Left hindlimb (tissue), 1 donor: ENCODE measurements around the gene MICU1.
"Not testable (repeated sequence)": the region's sequence is repeated elsewhere in the genome, so short reads cannot be mapped to it uniquely, and the experiment has no call there.

ENCODE experiments used
- DNase-seq: peaks from one replicate; pipeline ENCODE4 v3.0.0-alpha.2; 2018

The MICU1 gene

DNA sequence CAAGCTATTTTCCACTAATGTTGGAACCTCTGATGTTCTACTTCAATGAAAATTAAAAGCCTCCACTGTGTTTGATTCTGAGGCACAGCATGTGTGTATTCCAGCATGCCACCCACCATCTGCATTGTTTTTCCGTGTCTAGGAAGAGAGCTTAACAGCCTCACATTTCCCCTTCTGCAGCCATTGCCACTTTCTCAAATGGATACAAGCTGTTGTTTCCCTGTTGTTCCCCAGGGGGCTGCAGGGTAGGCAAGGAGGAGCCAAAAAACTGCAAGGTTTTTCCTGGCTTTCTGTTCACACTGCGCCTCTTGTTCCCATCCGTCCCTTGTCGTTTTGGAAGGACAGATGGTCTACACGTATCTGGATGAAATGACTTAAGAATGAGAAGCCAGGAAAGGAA is 198.9 kb downstream of the MICU1 start:
- no peak for DNase-seq

GRCh38 chr10:72425133-72425532 is 200.7 kb downstream of the MICU1 start:
- no peak for DNase-seq

DNA sequence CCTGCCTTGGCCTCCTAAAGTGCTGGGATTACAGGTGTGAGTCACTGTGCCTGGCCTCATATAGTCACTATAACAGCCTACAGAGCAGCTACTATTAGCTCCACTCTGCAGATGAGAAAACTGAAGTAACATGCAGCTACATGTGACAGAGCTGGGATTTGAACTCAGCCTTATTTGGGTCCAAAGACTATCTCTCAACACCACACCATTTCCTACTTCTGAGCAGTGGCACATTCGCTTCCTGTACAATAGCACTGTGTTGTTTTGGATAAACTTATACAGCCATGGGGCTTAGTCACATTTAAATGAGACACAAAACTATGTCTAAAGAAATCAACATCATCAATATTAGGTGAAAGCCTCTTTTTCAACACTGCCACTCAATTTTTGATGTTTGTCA is 201.3 kb downstream of the MICU1 start:
- DNase-seq = no peak

- DNase-seq = no peak
Measured at GRCh38 chr10:72423426-72423825, 202.5 kb downstream of the MICU1 start.

DNA sequence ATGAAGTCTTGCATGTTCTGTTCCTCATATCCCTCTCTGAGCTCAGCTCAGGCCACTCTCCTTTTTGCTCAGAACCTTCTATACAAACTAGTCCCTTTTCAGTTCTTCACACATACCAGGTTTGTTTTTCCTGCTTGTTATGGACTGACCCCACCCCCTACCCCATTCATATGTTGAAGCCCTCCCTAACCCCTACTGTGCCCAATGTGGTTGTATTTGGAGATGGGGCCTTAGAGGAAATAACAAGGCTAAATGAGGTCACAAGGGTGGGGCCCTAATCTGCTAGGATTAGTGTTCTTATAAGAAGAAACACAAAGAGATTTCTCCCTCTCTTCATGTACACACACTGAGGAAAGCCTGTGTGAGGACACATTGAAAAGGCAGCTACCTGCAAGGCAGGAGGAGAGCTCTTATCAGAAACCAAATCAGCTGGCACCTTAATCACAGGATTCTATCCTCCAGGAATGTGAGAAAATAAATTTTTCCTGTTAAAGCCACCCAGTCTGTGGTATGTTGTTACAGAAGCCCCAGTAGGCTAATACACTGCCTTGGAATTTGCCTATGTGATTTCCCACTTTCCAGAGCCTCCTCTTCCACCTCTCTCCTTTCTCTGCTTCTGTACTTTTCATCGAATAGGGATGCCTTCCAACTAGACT is 203.9 kb downstream of the MICU1 start:
- no peak for DNase-seq

- no peak for DNase-seq
Measured at GRCh38 chr10:72419241-72419640, 206.6 kb downstream of the MICU1 start.

- DNase-seq = no peak
Measured at GRCh38 chr10:72418679-72419078, 207.2 kb downstream of the MICU1 start.

DNA sequence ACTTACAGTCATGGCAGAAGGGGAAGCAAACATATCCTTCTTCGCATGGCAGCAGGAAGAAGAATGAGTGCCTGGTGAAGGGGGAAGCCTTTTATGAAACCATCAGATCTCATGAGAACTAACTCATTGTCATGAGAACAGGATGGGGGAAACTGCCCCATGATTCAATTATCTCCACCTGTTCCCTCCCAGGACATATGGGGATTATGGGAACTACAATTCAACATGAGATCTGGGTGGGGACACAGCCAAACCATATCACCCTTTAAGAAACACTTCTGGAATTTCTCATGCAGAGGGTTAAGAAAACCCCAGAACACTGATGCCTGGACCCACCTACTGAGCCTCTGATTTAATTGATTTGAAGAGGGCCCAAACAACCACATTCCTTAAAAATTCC is 207.9 kb downstream of the MICU1 start:
- no peak for DNase-seq

- DNase-seq = no peak
Measured at GRCh38 chr10:72416661-72417060, 209.2 kb downstream of the MICU1 start.

GRCh38 chr10:72414642-72415041 is 211.2 kb downstream of the MICU1 start:
- DNase-seq = no peak

DNA sequence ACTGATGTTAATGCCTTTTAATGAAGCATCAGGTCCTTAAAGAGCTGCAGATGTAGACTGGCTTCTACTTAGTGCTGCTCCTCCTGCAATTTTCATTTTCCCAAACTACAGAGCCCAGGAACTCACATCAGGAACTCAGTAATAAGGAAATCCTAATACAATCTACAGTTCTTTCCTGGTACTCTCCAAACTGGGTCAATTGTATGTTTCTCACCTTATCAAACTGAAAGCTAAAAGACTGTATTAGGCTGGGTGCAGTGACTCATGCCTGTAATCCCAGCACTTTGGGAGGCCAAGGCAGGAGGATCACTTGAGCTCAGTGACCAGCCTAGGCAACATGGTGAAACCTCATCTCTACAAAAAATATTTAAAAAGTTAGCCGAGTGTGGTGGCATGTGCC is 216.7 kb downstream of the MICU1 start:
- DNase-seq = no peak

- DNase-seq = no peak
Measured at GRCh38 chr10:72407927-72408600, 217.8 kb downstream of the MICU1 start.

DNA sequence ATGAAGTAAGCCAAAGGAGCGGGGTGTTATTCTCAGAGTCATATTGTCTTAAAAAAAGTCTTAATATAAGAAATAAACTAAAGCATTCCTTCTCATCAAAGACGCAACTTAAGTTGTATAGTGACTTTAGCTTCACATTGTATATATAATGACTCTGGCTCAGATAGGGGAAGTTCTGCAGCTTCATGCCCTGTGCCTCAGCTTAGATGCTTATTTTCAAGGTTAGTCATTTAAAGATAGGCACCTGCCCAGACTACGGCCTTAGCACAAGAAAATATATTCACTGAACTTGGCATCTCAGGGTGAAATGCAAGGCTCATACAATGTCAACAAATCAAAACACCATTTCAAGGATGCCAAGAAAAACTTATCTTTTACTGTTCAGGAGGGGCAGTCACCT is 218.4 kb downstream of the MICU1 start:
- no peak for DNase-seq

GRCh38 chr10:72395581-72395980 is 230.3 kb downstream of the MICU1 start:
- DNase-seq = not testable (repeated sequence)

DNA sequence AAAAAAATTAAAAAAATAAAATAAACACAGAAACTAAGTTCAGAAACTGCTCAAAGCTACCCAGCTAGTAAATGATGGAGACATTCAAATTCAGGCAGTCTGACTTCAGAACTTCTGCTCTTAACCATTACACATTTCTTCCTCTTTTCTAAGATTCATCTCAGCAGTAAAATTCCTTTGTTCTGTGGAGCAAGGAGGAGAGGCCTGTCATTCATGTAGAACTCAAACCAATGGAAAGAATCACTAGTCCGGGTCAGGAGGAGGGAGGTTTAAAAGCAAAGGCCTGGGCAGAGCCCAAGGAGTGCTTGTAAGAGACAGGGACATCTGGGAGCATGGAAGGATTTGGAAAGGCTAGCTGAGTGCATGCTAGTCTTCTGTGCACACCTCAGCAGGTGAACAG is 233.3 kb downstream of the MICU1 start:
- DNase-seq = no peak

DNA sequence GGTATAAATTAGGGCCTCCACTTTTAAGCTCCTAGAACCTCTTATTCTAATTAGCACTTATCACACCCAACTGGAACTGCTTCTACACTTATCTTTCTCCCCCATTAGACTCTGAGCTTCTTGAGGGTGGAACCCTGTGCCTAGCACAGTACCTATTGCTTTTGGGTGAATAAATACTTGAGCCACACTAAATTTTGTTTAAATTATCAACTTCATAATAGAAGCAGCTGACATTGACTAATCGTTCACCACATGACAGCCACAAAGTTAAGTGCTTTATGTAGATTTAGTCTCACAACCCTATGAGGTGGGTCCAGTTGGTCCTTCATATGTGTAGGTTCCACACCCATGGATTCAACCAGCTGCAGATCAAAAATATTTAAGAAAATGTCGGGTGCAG is 235.1 kb downstream of the MICU1 start:
- no peak for DNase-seq

DNA sequence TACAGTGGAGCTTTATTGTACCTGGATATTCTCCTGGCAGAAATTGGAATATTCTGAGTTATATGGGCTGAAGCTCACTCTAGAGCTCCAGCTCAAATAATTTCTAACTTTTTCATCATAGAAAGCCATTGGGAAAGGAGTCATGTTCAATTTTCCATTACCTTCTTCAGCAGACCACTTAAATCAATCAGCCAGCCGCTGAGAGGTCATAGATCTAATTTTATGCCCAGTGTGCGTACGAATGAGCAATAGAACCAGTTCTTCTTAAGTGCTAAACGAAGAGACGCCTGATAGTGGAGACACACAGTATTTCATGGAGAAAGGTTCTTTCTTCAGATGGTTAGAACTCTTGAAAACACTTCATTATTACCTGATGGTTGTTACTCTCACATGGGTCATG is 236.2 kb downstream of the MICU1 start:
- DNase-seq = no peak

DNA sequence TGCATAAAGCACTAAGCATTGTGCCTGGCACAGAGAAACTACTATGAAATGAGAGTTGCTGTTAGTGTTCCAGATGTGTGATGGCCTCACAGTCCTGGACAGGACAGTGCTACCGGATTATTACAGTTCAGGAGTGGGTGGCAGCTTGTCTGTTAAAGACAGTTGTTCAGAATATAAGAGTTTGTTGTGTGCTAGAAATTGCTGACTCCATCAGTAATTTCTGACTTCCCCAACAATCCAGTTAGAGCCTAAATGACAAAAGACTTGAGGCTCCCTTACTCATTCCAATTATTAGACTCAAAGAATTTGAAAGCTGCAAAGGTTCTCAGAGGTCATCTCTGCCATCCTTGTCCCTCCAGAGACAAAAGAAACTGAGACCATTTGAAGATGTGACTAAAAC is 236.9 kb downstream of the MICU1 start:
- no peak for DNase-seq

GRCh38 chr10:72388062-72388461 is 237.8 kb downstream of the MICU1 start:
- no peak for DNase-seq

GRCh38 chr10:72386916-72387586 is 238.8 kb downstream of the MICU1 start:
- no peak for DNase-seq

DNA sequence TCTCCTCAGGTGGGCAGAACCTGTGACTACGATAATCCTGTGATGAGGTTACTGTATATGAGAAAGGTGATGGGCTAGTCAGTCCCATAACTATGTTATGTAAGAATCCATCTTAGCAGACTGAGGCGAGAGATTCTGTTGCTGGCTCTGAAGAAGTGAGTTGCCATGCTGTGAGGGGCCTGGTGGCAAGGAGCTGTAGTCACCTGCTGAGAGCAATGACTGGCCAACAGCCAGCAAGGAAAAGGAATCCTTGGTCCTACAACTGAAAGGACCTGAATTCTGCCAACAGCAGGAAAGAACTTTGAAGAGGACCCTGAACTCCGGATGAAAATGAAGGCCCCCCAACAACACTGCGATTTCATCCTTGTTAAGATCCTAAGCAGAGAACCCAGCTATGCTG is 240.2 kb downstream of the MICU1 start:
- DNase-seq = no peak

GRCh38 chr10:72384982-72385381 is 240.9 kb downstream of the MICU1 start:
- DNase-seq = not testable (repeated sequence)

DNA sequence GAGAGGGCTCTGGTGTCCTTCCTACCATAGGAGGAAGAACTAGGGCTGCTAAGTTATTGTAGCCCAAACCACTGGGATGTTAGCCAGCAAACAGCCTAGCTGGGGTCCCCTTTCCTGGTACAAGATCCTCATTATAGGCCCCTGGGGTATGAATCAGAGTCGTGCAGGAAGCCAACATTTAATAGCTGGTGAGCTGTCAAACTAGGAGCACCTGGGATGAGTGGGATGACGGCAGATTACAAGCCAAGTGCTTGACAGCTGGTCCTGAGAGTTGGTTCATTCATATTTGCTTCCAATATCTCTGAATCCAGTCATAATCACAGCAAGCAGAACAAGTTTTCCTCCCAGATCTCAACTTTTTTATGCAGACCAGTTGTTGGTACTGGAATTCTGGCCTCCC is 246.1 kb downstream of the MICU1 start:
- DNase-seq = no peak

- no peak for DNase-seq
Measured at GRCh38 chr10:72379062-72379461, 246.8 kb downstream of the MICU1 start.
